Endothelial cell of umbilical vein (primary cell): ENCODE data around the gene NOP9. TPM values are rescaled to one million over a fixed set of nuclear protein-coding genes. Genes with fewer than 3 reads are reported as not detected.

Experiments
- BruUV-seq: library from RNA; stranded (reverse); fragments of 400-500 nt; replicated peaks from 2 replicates; lab custom pipeline; 2021; lab: Mats Ljungman, UMichigan
- CTCF ChIA-PET: fragments of 300-600, 350-600 bp; sonication (Branson Sonifier 250); formaldehyde crosslinking; loops from one replicate; lab custom pipeline; 2021; ENCODE audit warnings: antibody characterized with exemption, inconsistent platforms; lab: Charles Lee
- POLR2A ChIA-PET: fragments of 300-600, 350-600 bp; sonication (Branson Sonifier 250); formaldehyde crosslinking; loops from one replicate; lab custom pipeline; 2021; ENCODE audit warnings: antibody characterized with exemption, inconsistent platforms; lab: Charles Lee
- DNase-seq: peaks from one replicate; pipeline ENCODE4 v3.0.0-alpha.2; 2011; ENCODE audit warnings: low read depth, low spot score
- FAIRE-seq: peaks from 2 replicates; lab custom pipeline; 2011; peaks lifted over from hg19 to GRCh38; lab: Jason Lieb, UNC
- H2AFZ ChIP-seq: 2 replicates; pipeline ENCODE4 v1.6.0; 2012; ENCODE audit warnings: low read depth, low read length, control low read depth, inconsistent platforms
- H3K27ac ChIP-seq: 2 replicates; pipeline ENCODE4 v1.5.1; 2011; ENCODE audit warnings: low read depth, mild to moderate bottlenecking, control low read depth, low read length, moderate library complexity; ENCODE audit not compliant: insufficient read depth
- H3K27me3 ChIP-seq, 2 experiments: 2 replicates each; pipeline versions ENCODE4 v1.6.0 to v1.6.1; 2011; ENCODE audit warnings: low read length in 2 of 2, mixed read lengths in 1 of 2; ENCODE audit not compliant: control insufficient read depth in 2 of 2, insufficient read depth in 2 of 2
- H3K36me3 ChIP-seq, 2 experiments: 2 replicates in 1 of 2; 3 replicates in 1 of 2; pipeline ENCODE4 v1.5.1; 2011; ENCODE audit warnings: low read length in 2 of 2, mild to moderate bottlenecking in 1 of 2, moderate library complexity in 1 of 2; ENCODE audit not compliant: control insufficient read depth in 2 of 2, insufficient read depth in 2 of 2; ENCODE audit errors: extremely low read depth in 1 of 2
- H3K4me1 ChIP-seq: 3 replicates; pipeline ENCODE4 v1.5.1; 2011; ENCODE audit warnings: mild to moderate bottlenecking, low read length; ENCODE audit not compliant: control insufficient read depth, insufficient read depth; ENCODE audit errors: extremely low read depth
- H3K4me2 ChIP-seq: 2 replicates; pipeline ENCODE4 v1.6.1; 2011; ENCODE audit warnings: low read length, control low read depth, mixed read lengths; ENCODE audit not compliant: insufficient read depth
- H3K4me3 ChIP-seq, 3 experiments: fragments of 200-600 bp in 1 of 3; sonication (generic), shearing (Covaris generic) in 1 of 3; replicated peaks in 1 of 3; 2 replicates each; pipeline ENCODE4 v1.5.1; 2011 to 2016; ENCODE audit warnings: control low read depth in 3 of 3, low read length in 3 of 3, mild to moderate bottlenecking in 2 of 3, inconsistent platforms in 1 of 3, low read depth in 1 of 3, moderate library complexity in 1 of 3; ENCODE audit not compliant: insufficient read depth in 1 of 3
- H3K79me2 ChIP-seq: 2 replicates; pipeline ENCODE4 v1.6.0; 2012; ENCODE audit warnings: low read length, inconsistent platforms; ENCODE audit not compliant: control insufficient read depth, insufficient read depth
- H3K9ac ChIP-seq: replicated peaks from 2 replicates; pipeline ENCODE3; 2011; ENCODE audit warnings: low read length, control low read depth; ENCODE audit not compliant: insufficient read depth; ENCODE audit errors: extremely low read depth
- H3K9me1 ChIP-seq: replicated peaks from 3 replicates; pipeline ENCODE4 v1.6.0; 2011; ENCODE audit warnings: mild to moderate bottlenecking, low read length; ENCODE audit not compliant: control insufficient read depth, insufficient read depth; ENCODE audit errors: extremely low read depth
- H3K9me3 ChIP-seq: replicated peaks from 2 replicates; pipeline ENCODE4 v1.5.1; 2012; ENCODE audit warnings: low read length, inconsistent platforms; ENCODE audit not compliant: control insufficient read depth, insufficient read depth
- H4K20me1 ChIP-seq: replicated peaks from 2 replicates; pipeline ENCODE3; 2011; ENCODE audit warnings: mild to moderate bottlenecking, low read length; ENCODE audit not compliant: control insufficient read depth, insufficient read depth; ENCODE audit errors: extremely low read depth
- CTCF ChIP-seq, 2 donors: IDR thresholded peaks; 1 replicate in 1 of 2; 2 replicates in 1 of 2; pipeline ENCODE4 v1.5.1; 2011; ENCODE audit warnings: low read length in 2 of 2, mild to moderate bottlenecking in 2 of 2, moderate library complexity in 2 of 2, control low read depth in 1 of 2, inconsistent platforms in 1 of 2, low read depth in 1 of 2; ENCODE audit not compliant: insufficient read depth in 1 of 2; ENCODE audit errors: extremely low read depth in 1 of 2
- EZH2 ChIP-seq: IDR thresholded peaks from 2 replicates; pipeline ENCODE4 v1.6.1; 2012; ENCODE audit warnings: borderline replicate concordance, low read depth, mild to moderate bottlenecking, moderate library complexity, low read length, inconsistent platforms; ENCODE audit not compliant: severe bottlenecking
- FOS ChIP-seq: IDR thresholded peaks from 2 replicates; pipeline ENCODE4 v1.6.1; 2011; ENCODE audit warnings: mild to moderate bottlenecking, low read length, moderate library complexity, borderline replicate concordance; ENCODE audit not compliant: insufficient read depth
- GATA2 ChIP-seq: IDR thresholded peaks from 2 replicates; pipeline ENCODE4 v1.7.0; 2011; ENCODE audit warnings: low read depth, mild to moderate bottlenecking, moderate library complexity, mixed read lengths, low read length; ENCODE audit not compliant: insufficient read length, insufficient read depth
- JUN ChIP-seq: IDR thresholded peaks from 2 replicates; pipeline ENCODE4 v1.6.1; 2011; ENCODE audit warnings: borderline replicate concordance, low read depth; ENCODE audit not compliant: insufficient read length, insufficient read depth
- MAX ChIP-seq: IDR thresholded peaks from 2 replicates; pipeline ENCODE4 v1.6.1; 2011; ENCODE audit not compliant: insufficient read depth, insufficient read length
- MYC ChIP-seq: IDR thresholded peaks from one replicate; pipeline ENCODE4 v1.6.1; 2011; ENCODE audit warnings: mild to moderate bottlenecking, low read depth, low read length
- POLR2A ChIP-seq: IDR thresholded peaks from 2 replicates; pipeline ENCODE4 v1.6.1; 2012; ENCODE audit warnings: low read depth, mild to moderate bottlenecking, control low read depth, low read length
- POLR2AphosphoS5 ChIP-seq: IDR thresholded peaks from 2 replicates; pipeline ENCODE4 v1.6.1; 2012; ENCODE audit warnings: low read depth, mild to moderate bottlenecking, control low read depth, low read length, moderate library complexity; ENCODE audit not compliant: insufficient read depth
- dilution Hi-C: fragments of 300-500 bp; cut with MboI; formaldehyde crosslinking; loops from one replicate; pipeline ENCODE4 v1.15.0; 2019; ENCODE audit warnings: low sequenced_read_pairs; ENCODE audit not compliant: extremely low pct_ligation_motif_present
- intact Hi-C: fragments of 100-400 bp; cut with micrococcal nuclease; formaldehyde crosslinking; loops from one replicate; pipeline ENCODE4 v1.10.0; 2022
- polyA plus RNA-seq, 4 experiments: library from polyadenylated mRNA; depleted of rRNA in 3 of 4; stranded (reverse) in 3 of 4; unstranded in 1 of 4; fragments of >200 nt; gene quantifications; 2 replicates each; pipeline versions ENCODE4 v1.2.1 to v1.2.3, GENCODE V29; 2011 to 2012; ENCODE audit warnings: missing spikeins in 1 of 4
- total RNA-seq: library from RNA; stranded (reverse); gene quantifications from 2 replicates; pipeline ENCODE4 v1.2.3, GENCODE V29; 2021

The NOP9 gene
- total and polyA plus RNA-seq, 2 donors (not counting 3 experiments of a cell fraction or from before 2014, with no cell fraction given): 16.2 to 31.0 TPM

- CTCF ChIA-PET: interaction anchor here (0.9 to 1.6 kb wide), 3 partner anchors 10 to 23 kb away, joined by 3 to 5 read pairs (median 4); partner anchors contain the start of gene TGM1
- POLR2A ChIA-PET: no interaction called here
- FAIRE-seq: no peak
Measured at GRCh38 chr14:24283796-24284460, 15.7 kb upstream of the NOP9 start.

More at GRCh38 chr14:24283796-24284460, 15.7 kb upstream of the NOP9 start:
- Histone ChIP-seq H3K4me1 (no peaks in the 10 kb centered on the region), H3K9me3 (no peaks in the 10 kb centered on the region), H3K27me3 (no peaks in the 10 kb centered on the region), H3K4me2 (no peak overlapping the region), H3K27ac (no peak overlapping the region), H2AFZ (no peak overlapping the region), H3K4me3 (no peak overlapping the region), H4K20me1 (no peaks in the 10 kb centered on the region), H3K36me3 (no peaks in the 10 kb centered on the region), H3K9ac (no peak overlapping the region), H3K9me1 (no peaks in the 10 kb centered on the region), H3K79me2 (no peaks in the 10 kb centered on the region)
- no peak for DNase-seq
- TF ChIP-seq MAX (no peak), MYC (no peak), POLR2A (no peak), FOS (no peak), CTCF (IDR thresholded peaks at IDR 0.05; ENCODE audit: extremely low read depth in 1 of 2, insufficient read depth in 1 of 2, low read depth in 1 of 2, low read length in 2 of 2) (no peak), GATA2 (no peak), POLR2AphosphoS5 (no peak), EZH2 (no peak), JUN (no peak)
- dilution Hi-C loops: no loop called here
- no TSS peak for BruUV-seq
- intact Hi-C loops: no loop called here
